Smooth muscle cell of the brain vasculature (primary cell): Measurements from ENCODE around the gene RHOF.

ENCODE experiments used
- DNase-seq: peaks from one replicate; pipeline ENCODE4 v3.0.0-alpha.2; 2012; ENCODE audit warnings: low read depth, low spot score

RHOF gene, protein sequence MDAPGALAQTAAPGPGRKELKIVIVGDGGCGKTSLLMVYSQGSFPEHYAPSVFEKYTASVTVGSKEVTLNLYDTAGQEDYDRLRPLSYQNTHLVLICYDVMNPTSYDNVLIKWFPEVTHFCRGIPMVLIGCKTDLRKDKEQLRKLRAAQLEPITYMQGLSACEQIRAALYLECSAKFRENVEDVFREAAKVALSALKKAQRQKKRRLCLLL

GRCh38 chr12:121793440-121793837, at the start of gene RHOF:
TSS of gene RHOF (minus strand) at chr12:121793688. CDS start at chr12:121793633, 55 bp downstream.
- DNase-seq = no peak

DNA sequence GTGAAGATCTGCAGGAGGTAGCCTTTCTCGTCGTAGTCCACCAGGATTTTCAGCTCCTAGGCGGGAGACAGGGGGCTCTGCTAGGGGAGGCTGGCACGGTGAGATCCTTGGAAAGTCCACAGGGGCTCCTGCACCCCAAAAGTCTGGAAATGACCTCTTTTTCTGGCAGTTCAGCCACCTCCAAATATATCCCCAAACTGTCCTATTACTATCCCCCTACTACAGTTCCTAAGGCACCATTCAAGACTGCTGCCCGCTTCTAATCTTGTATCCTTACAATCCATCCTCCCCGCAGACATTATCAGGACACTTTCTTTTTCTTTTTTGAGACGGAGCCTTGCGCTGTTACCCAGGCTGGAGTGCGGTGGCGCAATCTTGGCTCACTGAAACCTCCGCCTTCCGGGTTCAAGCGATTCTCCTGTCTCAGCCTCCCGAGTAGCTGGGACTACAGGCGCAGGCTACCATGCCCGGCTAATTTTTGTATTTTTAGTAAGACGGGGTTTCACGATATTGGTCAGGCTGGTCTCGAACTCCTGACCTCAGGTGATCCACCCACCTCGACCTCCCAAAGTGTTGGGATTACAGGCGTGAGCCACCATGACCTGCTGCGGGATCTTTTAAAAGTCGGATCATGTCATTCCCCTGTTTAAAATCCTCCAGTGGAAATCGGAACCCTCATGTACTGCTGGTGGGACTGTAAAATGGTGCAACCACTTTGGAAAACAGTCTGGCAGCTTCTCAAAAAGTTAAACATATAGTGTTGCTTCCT, 46.7 kb upstream of the RHOF start:
- DNase-seq = no peak

DNA sequence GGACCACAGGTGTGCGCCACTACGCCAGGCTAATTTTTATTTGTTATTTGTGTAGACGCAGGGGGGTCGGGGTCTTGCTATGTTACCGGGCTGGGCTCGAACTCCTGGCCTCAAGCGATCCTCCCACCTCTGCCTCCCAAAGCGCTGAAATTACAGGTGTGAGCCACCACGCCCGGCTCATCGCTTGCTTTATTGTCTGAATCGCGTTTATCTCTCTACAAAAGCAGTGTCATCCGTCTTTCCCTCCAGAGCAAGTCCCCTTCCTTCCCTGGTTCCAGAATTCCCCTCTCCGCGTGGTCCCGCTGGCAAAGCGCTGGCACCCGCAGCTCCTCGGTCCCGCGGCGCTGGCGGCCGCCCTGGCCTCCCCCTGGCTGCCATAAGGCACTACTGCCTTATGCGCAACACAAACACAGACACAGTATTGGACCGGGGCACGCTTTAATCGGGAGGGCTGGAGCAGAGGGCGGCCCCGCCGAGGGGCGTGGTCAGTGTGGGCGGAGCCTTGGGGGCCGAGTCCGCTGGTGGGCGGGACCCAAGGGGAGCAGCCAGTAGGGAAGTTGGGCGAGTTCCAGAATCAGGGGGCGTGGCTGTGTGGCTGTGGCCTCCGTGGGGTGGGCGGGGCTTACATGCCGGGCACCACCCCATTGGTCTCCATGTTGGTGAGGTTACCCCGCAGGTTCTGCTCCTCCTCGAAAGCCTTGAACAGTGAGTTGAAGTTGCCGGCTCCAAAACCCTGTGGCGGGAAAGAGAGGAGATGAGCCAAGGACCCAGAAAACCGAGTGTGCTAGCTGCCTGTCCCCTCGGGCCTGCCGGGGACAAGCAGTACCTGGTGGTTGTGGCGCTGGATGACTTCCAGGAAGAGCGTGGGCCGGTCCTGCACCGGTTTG, 45.9 kb upstream of the RHOF start:
- peak; percentile 94 for DNase-seq

DNA sequence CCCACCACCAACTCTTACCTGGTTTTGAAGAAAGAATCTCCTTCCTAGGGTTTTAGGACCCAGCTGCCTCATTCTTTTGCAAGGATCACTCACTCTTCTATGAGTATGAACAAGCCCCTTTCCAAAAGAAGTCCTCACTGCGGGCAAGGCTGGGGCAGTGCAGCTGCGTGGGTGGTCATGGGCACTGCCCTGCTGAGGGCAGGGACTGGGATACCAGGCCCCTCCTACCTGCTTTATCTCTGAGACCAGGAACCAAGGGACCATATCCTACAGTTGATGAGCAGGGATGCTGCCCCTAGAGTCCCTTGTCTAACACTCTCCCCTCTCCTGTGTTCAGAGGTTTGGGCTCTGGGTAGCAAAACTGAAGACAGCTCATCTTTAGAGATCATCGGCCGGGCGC, 44.6 kb upstream of the RHOF start:
- no peak for DNase-seq

GRCh38 chr12:121837680-121838079, 44.2 kb upstream of the RHOF start:
- no peak for DNase-seq

GRCh38 chr12:121831571-121832245, 38.2 kb upstream of the RHOF start:
- DNase-seq = no peak

DNA sequence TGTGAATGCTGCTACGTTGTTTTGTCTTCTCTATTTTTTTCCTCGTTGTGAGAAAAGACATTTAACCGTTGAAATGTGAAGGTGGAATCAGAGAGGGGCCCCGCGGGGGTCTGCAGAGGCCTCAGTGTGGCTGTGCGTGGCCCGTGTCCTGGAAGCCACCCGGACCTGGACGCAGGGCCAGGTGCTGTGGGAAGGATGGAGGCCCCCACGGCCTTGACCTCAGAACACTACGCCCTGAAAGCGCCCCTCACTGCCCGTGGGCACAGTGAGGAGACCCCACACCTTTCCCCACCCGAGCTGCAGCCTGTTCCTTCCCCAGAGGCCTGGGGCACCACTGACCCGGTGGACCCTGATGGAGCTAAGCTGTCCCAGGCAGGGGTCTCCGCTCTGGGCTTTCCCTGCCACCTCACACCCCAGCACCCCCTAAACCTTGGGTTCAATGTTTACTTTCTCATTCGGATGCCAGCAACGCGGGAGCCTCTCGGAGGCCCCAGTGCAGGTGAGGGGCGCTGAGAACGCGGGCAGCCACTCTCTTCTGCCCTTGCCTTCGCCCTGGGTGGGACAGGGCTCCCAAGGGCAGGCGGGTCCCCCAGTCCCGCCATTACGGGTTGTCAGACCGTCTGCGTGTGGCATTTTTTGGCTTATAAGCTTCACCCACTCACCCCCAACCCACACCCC, 37.2 kb upstream of the RHOF start:
- no peak for DNase-seq

DNA sequence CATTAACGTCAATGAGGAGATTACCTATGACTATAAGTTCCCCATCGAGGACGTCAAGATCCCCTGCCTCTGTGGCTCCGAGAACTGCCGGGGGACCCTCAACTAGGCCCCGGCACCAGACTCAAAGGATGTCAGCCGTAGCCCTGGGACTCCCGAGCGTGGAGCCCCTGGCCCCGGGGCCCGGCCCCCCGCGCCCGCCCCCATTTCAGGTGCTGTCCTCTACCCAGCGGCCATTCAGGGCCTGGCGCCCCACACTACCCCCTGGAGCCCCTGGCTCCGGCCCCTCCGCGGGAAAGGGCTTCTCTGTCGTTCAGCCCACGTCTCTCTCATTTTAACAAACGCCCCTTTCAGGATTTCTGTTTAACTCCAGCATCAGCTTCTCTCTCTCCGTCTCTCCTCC, 36.6 kb upstream of the RHOF start:
- no peak for DNase-seq

DNA sequence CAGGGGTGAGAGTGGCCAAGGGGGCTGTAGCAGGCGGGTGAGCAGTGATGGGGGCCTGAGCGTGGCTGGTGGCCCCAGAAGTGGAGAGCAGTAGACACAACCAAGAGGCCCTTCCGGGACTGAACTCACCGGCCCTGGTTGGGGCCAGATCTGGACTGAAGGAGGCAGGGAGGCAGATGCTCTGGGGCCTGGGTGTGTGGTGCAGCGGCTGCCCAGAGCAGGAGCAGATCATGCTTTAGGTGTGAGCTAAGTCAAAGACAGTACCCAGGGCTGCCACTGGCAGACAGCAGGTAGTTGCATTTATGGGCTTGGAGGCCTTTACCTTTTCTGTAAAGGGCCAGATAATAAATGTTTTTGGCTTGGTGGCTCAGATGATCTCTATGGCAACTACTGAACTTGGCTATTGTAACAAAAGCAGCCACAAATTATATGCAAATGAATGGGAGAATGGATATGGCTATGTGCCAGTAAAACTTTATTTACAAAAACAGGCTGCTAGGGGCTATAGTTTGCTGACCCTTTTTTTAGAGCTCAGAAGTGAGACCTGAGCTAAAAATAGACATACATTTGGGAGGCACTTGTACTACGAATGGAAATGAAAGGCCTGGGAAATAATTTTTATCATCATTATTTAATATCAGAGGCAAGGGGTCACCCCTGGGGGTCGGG, 35.9 kb upstream of the RHOF start:
- no peak for DNase-seq

GRCh38 chr12:121828826-121829225, 35.3 kb upstream of the RHOF start:
- no peak for DNase-seq

- DNase-seq = no peak
Observed at GRCh38 chr12:121828306-121828705, 34.8 kb upstream of the RHOF start.

- no peak for DNase-seq
Observed at GRCh38 chr12:121827351-121828099, 34.0 kb upstream of the RHOF start.

DNA sequence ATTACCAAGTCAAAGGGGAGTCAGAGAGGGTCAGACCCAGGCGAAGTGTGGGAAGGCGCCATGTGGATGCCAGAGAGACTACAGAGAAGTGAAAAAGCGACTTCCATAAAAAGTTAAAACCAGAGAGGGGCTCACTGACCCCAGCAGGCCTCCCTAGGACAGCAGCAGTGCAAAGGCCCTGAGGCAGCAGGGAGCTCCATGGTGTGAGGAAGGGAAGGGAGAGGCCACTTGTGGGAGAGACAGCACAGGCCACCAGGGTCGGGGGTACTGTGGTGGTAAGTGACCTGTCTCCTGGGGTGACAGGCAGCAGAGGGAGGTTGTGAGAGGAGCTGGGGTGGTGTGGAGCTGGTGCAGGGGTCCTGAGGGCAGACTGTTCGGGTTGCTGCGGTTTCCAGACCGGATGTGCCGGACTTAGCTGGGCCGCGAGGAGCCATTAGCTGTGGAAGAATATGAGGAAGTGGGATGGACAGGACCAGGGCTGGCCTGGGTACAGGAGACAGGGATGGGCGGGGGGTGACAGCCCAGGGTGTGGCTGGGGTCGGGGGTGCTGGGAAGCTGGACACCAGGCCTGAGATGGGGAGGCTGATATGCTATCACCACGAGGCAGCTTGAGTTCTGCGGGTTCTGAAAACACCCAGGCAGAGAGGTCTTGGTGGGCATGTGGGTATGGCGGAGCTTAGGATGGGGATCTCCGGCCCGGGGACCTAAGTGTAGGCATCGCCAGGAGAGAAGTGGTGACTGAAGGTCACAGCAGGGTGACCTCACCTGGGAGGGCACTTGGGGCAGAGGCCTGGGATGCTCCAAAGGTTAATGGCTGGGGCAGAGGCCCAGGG, 33.0 kb upstream of the RHOF start:
- no peak for DNase-seq

DNA sequence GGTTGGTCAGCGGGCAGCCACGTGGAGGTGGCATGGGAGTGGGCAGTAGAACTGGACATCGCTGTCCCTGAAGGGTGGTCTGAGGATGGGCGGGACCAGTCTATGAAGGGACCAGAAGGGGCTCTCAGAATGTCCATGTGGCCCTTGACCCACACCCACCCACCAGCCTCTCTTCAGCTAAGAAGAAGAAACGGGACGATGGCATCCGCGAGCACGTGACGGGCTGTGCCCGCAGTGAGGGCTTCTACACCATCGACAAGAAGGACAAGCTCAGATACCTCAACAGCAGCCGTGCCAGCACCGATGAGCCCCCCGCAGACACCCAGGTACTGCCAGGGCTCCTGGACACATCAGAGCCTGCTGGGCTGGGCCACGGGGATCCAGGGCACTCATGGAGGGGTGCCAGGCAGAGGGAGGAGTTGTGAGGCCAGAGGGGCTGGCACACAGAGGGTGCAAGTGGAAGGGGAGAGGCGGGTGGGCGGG, 31.6 kb upstream of the RHOF start:
- no peak for DNase-seq

- DNase-seq = no peak
Observed at GRCh38 chr12:121823727-121824115, 30.2 kb upstream of the RHOF start.

- no peak for DNase-seq
Observed at GRCh38 chr12:121823101-121823726, 29.7 kb upstream of the RHOF start.

DNA sequence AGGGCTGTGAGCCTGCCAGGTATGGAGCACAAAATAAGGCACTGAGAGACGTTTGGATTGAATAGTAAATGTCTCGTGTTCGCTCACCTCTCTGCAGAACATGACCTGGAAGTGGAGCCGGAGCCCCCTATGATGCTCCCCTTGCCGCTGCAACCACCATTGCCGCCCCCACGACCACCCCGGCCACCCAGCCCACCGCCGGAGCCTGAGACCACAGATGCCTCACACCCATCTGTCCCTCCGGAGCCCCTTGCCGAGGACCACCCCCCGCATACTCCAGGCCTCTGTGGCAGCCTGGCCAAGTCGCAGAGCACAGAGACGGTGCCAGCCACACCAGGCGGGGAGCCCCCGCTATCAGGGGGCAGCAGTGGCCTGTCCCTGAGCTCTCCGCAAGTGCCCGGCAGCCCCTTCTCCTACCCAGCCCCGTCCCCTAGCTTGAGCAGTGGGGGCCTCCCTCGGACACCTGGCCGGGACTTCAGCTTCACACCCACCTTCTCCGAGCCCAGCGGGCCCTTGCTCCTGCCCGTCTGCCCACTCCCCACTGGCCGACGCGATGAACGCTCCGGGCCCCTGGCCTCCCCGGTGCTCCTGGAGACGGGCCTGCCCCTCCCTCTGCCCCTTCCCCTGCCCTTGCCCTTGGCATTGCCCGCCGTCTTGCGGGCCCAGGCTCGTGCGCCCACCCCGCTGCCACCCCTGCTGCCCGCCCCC, 29.1 kb upstream of the RHOF start:
- no peak for DNase-seq

DNA sequence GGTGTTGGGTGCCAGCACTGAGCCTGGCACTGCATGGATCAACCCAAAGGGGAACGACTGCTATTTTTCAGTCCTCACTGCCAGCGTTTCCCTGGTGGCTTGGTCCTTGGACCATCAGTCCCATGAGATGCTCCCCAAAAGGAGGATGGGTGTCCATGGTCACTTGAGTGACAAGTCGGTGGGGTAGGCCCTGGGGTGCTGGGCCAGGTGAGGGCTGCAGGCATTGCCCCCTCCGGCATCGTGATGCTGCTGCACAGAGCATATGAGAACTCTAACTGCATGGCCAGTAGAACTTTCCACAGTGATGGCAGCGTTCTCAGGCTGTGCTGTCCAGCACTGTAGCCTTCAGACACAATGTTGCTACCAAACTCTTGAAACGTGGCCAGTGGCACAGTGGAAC, 26.6 kb upstream of the RHOF start:
- no peak for DNase-seq
